Suprapubic skin (tissue), 4 donors: ENCODE measurements around the gene SETD9. TPM values are rescaled to one million over a fixed set of nuclear protein-coding genes. Genes with fewer than 3 reads are reported as not detected.

Source experiments
- DNase-seq, 2 donors: peaks; one replicate each; pipeline ENCODE4 v3.0.0-alpha.2; 2019; ENCODE audit warnings: low spot score in 2 of 2
- H3K27ac ChIP-seq: fragments of 200-600 bp; sonication (generic); one replicate; pipeline ENCODE4 v1.5.1; 2019
- H3K27me3 ChIP-seq: fragments of 200-600 bp; sonication (generic); one replicate; pipeline ENCODE4 v1.5.1; 2019
- H3K36me3 ChIP-seq: fragments of 200-600 bp; sonication (generic); one replicate; pipeline ENCODE4 v1.5.1; 2019
- H3K4me1 ChIP-seq: fragments of 200-600 bp; sonication (generic); one replicate; pipeline ENCODE4 v1.5.1; 2019
- H3K4me3 ChIP-seq: fragments of 200-600 bp; sonication (generic); one replicate; pipeline ENCODE4 v1.5.1; 2019; ENCODE audit warnings: mild to moderate bottlenecking
- H3K9me3 ChIP-seq: fragments of 200-600 bp; sonication (generic); one replicate; pipeline ENCODE4 v1.5.1; 2019
- EP300 ChIP-seq: sonication (generic); formaldehyde crosslinking; IDR thresholded peaks from one replicate; pipeline ENCODE4 v1.6.1; 2017; ENCODE audit warnings: antibody characterized with exemption
- POLR2A ChIP-seq, 2 donors: fragments of 450-650 bp; IDR thresholded peaks; one replicate each; pipeline ENCODE4 v1.6.1; 2017; ENCODE audit warnings: antibody characterized with exemption in 2 of 2, mild to moderate bottlenecking in 2 of 2, moderate library complexity in 2 of 2
- POLR2AphosphoS5 ChIP-seq, 3 donors: sonication (generic); formaldehyde crosslinking; IDR thresholded peaks; one replicate each; pipeline ENCODE4 v1.6.1; 2017; ENCODE audit warnings: antibody characterized with exemption in 3 of 3
- WGBS: methylation state at CpG from one replicate; pipeline ENCODE4 v1.1.5; 2018; 5-methylcytosine and 5-hydroxymethylcytosine counted together
- total RNA-seq, 4 donors: library from RNA; depleted of rRNA; stranded (reverse); fragments of >200 nt; gene quantifications; one replicate each; pipeline ENCODE4 v1.1.0, GENCODE V29; 2016
- TF ChIP-seq, protein P1 (sequence below), 2 donors: fragments of 200-600 bp in 1 of 2; fragments of 450-650 bp in 1 of 2; sonication (generic) in 1 of 2; IDR thresholded peaks; one replicate each; pipeline ENCODE4 v1.5.1; 2016 to 2019; ENCODE audit warnings: antibody characterized with exemption in 2 of 2, mild to moderate bottlenecking in 1 of 2, moderate library complexity in 1 of 2

The SETD9 gene
- total RNA-seq, 4 donors from 2014 or later: 6.3 to 14.4 (median 8.7) TPM

DNA sequence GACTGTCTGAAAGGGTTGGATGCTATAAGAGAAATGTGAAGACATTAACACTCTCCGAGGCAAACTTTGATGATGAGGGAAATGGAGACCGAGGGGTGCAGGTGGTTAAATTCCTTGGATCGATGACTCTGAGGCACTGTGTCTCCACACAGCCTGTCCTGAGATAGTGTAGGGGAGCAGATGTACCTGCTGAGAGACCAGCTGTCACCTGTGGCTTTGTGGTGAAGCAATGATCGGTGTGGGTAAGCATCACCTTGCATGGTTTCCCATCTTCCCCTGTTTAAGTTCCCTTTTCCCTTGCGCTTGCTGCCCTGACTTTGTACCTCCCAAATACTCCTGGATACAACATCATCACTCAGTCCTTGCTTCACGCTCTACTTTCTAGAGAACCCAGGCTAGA lies 52.4 kb downstream of the SETD9 start:
- no peaks in the 10 kb centered on the region for H3K4me1 ChIP-seq
- no peak overlapping the region for H3K27ac ChIP-seq
- H3K9me3 ChIP-seq: no peaks in the 10 kb centered on the region
- TF ChIP-seq POLR2AphosphoS5 (IDR thresholded peaks at IDR 0.05) (no peak), EP300 (no peak), POLR2A (IDR thresholded peaks at IDR 0.05) (no peak)
- TF ChIP-seq, protein P1, sequence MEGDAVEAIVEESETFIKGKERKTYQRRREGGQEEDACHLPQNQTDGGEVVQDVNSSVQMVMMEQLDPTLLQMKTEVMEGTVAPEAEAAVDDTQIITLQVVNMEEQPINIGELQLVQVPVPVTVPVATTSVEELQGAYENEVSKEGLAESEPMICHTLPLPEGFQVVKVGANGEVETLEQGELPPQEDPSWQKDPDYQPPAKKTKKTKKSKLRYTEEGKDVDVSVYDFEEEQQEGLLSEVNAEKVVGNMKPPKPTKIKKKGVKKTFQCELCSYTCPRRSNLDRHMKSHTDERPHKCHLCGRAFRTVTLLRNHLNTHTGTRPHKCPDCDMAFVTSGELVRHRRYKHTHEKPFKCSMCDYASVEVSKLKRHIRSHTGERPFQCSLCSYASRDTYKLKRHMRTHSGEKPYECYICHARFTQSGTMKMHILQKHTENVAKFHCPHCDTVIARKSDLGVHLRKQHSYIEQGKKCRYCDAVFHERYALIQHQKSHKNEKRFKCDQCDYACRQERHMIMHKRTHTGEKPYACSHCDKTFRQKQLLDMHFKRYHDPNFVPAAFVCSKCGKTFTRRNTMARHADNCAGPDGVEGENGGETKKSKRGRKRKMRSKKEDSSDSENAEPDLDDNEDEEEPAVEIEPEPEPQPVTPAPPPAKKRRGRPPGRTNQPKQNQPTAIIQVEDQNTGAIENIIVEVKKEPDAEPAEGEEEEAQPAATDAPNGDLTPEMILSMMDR (IDR thresholded peaks at IDR 0.05): no peak
- H3K4me3 ChIP-seq: no peak overlapping the region
- H3K36me3 ChIP-seq: no peaks in the 10 kb centered on the region
- H3K27me3 ChIP-seq: peaks cover 19% of the 10 kb centered on the region
- DNase-seq: no peak
- WGBS: 87% methylated on average over 6 of the region's 6 CpGs

DNA sequence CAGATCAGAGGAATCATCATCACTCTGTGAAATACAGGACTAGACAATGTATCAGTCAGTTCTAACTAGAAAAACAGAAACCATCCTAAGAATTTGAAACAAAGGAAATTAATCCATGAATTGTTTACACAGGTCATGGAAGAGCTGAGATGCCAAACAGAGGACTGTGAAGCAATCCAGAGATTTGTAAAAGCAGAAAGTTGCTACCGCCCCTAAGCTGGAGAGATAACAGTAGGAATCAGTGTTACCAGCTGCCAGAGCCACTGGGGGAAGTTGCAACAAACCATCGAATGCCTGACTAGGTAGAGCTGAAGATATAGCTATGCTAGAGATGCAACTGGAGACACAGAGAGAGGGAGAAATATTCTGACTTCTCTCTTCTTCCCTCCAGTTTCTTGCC lies 52.9 kb downstream of the SETD9 start:
- 69% methylated on average over 2 of the region's 2 CpGs for WGBS
- DNase-seq: no peak

DNA sequence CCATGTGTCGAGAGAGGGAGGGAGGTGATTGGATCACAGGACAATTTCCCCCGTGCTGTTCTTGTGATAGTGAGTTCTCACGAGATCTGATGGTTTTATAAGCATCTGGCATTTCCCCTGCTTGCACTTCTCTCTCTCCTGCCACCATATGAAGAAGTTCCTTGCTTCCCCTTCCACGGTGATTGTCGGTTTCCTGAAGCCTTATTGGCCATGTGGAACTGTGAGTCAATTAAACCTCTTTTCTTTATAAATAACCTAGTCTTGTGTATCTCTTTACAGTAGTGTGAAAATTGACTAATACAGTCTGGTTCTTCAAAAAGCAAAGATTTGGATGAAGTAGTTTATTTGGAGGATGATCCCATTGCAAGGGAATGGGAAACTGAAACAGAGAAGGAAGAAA lies 53.9 kb downstream of the SETD9 start:
- no peak for DNase-seq
- Histone ChIP-seq H3K36me3 (no peaks in the 10 kb centered on the region), H3K4me3 (no peak overlapping the region), H3K27me3 (peaks cover 19% of the 10 kb centered on the region), H3K27ac (no peak overlapping the region), H3K9me3 (no peaks in the 10 kb centered on the region), H3K4me1 (no peaks in the 10 kb centered on the region)
- TF ChIP-seq, protein P1 (IDR thresholded peaks at IDR 0.05): no peak
- no peak for TF ChIP-seq EP300
- no peak for TF ChIP-seq POLR2A (IDR thresholded peaks at IDR 0.05)
- TF ChIP-seq POLR2AphosphoS5 (IDR thresholded peaks at IDR 0.05): no peak
- WGBS: 57% methylated on average over 5 of the region's 5 CpGs

More for the DNA sequence above, 52.9 kb downstream of the SETD9 start:
- TF ChIP-seq POLR2A (IDR thresholded peaks at IDR 0.05) (no peak), EP300 (no peak), POLR2AphosphoS5 (IDR thresholded peaks at IDR 0.05) (no peak)
- TF ChIP-seq, protein P1 (IDR thresholded peaks at IDR 0.05): no peak
- Histone ChIP-seq H3K4me3 (no peak overlapping the region), H3K27me3 (peaks cover 19% of the 10 kb centered on the region), H3K4me1 (no peaks in the 10 kb centered on the region), H3K36me3 (no peaks in the 10 kb centered on the region), H3K27ac (no peak overlapping the region), H3K9me3 (no peaks in the 10 kb centered on the region)

DNA sequence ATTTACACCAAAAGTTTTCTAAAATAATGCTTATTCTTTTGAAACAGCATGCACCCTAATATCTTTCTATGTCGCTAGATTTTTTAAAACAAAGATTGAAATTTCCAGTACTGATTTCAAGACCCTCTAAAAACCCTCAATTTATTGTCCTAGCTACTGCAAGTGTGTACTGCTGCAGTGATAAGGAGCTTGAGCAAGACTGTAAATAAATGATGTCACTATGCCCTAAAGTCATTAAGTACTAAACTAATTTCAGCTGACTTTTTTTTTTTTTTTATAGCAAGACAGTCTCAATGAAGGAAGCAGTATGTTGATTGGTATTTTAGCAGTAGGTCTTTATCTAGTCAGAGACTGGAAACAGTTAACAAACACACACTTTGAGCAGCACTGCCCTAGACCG lies 54.8 kb downstream of the SETD9 start:
- TF ChIP-seq, protein P1 (IDR thresholded peaks at IDR 0.05): no peak
- TF ChIP-seq EP300: no peak
- no peak overlapping the region for H3K27ac ChIP-seq
- H3K36me3 ChIP-seq: no peaks in the 10 kb centered on the region
- H3K4me1 ChIP-seq: no peaks in the 10 kb centered on the region
- DNase-seq: no peak
- H3K4me3 ChIP-seq: no peak overlapping the region
- H3K9me3 ChIP-seq: no peaks in the 10 kb centered on the region
- 66% methylated on average over 2 of the region's 2 CpGs for WGBS
- peaks cover 15% of the 10 kb centered on the region for H3K27me3 ChIP-seq

Other genes with a start within 250 kb of the SETD9 start
- 10 to 100 TPM; 48.4 to 89.2 (median 61.1) TPM for gene MAP3K1, start 94.0 kb upstream of the SETD9 start, total RNA-seq
- gene MIER3, start 42.5 kb downstream of the SETD9 start, total RNA-seq: 10 to 100 TPM; 10.7 to 15.9 (median 14.9) TPM